Measurements from ENCODE around the gene BRD3OS.
A peak's percentile ranks its signal among the peaks of the same experiment; 100 is the strongest.
"Not testable (repeated sequence)": the region's sequence is repeated elsewhere in the genome, so short reads cannot be mapped to it uniquely, and the experiment has no call there.

Gene BRD3OS

DNA sequence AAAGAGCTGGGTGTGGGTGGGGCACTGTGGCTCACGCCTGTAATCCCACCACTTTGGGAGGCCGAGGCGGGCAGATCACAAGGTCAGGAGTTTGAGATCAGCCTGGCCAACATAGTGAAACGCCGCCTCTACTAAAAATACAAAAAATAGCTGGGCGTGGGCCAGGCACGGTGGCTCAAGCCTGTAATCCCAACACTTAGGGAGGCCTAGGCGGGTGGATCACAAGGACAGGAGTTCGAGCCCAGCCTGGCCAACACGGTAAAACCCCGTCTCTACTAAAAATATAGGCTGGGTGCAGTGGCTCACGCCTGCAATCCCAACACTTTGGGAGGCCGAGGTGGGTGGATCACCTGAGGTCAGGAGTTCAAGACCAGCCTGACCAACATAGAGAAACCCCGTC lies 36.5 kb upstream of the BRD3OS start:
- not testable (repeated sequence) for DNase-seq (ENCODE audit: low read depth)

DNA sequence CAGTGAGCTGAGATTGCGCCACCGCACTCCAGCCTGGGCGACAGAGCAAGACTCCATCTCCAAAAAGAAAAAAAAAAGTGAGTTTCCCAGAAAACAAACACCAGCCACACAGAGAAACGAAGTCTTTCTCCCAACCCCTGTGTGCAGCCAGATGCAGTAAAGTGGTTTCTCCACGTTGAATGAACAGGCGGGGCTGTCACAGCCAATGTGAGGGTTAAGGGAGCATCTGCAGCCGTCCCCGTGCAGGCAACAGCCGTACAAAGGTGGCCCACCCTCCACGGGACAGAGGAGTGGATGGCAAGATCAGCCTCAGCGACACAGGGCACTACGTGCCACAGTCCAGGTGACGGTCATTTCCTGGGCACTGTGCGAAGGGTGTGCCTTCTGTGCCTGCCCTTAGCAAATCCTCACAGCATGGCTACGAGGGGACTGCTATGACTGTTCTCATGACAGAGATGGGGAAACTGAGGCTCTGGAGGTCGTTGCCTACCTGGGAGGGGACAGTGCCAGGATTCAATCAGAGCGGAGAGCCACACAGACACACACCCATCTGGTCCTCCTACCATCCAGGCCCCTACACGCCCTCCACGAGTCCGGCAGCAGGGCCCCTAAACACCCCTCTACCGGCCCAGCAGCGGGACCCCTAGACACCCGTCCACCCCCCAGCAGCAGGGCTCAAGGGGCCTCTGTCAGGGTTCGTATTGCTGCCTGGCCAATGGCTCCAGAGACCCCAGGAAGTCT lies 35.5 kb upstream of the BRD3OS start:
- no peak for DNase-seq (ENCODE audit: low read depth)

DNA sequence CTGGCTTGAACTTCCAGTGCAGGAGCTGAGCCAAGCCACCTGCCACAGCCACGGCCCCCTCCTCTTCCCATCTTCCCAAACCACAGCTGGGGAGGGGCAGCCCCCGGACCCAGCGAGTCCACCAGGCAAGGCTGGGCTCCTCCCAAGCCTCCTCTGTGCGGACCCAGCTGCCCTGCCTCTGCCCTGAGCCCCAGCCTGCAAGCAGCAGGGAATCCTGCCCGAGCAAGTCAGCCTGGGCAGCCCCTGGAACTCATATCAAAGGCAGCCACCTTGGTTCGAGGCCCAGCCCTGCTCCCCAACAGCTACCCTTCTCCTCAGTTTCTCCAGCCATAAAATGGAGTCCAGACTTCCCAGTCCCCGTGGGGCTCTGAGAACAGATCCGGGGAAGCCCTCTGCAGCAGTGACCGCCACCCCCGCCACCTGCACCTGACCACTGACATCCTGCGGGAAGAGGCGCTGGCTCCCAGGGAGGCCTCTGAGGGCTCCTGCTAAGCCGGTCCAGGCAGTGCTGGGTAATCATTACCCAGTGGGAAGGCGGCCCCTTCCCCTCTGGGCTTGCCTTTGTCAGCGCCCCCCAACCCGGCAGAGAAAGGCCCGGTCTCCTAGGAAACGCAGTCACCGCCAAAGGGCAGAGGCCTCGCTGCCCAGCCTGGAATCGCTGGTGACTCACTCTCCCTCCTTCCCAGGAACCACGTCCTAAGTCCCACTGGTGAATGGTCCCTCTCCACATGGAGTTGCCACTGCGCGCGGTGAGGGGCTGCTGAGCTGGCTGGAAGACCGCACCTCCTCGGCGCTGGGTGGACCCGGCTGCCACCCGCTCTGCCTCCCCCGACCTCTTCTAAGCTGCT lies 34.7 kb upstream of the BRD3OS start:
- no peak for DNase-seq (ENCODE audit: low read depth)

DNA sequence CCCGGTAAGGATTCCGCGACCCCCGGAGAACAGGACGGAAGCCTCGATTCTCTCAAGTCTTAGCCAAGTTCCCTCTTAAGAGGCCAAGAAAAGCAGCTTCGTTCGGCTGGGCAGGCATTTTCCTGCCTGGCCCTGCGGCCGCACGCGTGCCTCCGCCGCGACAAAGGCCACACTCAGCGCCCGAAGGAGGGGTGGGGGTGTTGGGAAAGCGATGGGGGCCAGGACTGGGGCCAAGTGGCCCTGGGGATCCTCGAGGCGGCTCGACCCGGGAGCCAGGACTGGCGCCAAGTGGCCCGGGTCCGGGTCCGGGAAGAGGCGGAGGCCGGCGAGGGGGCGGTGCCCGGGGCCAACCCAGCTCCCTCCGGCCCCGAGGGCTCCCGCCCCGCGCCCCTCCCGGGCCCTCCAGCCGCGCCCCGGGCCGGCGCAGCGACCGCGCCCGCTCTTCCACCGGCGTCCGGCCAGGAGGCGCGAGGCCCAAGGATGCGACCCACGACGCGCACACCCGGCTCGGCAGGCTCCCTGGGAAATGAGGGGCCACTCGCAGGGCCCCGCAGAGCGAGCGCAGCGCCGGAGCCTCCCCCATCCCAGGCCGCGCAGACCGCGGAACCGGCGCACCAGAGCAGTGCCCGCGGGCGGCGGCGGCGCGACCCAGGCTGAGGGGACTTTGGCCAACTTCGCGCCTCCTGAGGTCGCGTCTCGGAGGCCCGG lies 33.9 kb upstream of the BRD3OS start:
- DNase-seq (ENCODE audit: low read depth): no peak

DNA sequence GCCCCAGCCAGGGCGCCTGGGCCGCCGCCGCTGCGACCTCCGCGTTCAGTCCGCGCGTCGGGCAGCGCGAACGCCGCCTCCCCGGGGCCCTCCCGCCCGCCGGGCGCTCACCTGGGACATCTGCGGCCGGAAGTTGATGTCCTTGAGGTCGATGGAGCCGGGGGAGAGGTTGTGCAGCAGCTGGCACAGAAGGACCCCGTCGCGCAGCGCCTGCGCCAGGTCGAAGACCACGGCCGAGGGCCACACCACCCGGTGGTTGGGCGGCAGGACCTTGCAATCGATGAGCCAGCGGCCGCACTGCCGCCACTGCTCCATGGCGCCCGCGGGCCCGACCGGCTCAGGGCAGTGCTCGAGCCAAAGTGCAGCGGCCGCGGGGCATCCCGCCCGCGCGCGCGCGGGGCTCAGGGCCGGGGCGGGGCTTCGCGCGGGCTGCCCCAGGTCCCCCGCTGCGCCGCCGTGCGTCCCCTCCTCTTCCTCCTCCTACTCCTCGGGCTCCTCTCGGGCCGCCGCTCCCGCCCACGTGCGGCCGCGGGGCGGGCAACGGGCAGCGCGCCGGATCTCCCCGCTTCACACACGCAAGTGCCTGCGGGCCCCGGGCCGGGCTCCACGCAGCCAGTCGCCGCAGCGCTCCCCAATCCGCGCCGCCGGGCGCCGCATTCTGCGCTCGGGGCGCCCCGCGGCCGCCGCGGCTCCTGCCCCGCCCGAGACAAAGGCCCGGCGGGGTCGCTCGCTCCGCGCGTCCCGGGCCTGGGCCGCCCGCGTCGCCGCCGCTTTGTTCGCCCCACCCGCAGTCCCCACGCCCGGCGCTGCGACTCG lies 33.1 kb upstream of the BRD3OS start, which contains the start of gene VAV2:
Gene VAV2 (minus strand): TSS at position 361 of the 816 bp plus-strand sequence. CDS start 46 bp downstream, at position 315.
- no peak for DNase-seq (ENCODE audit: low read depth)

DNA sequence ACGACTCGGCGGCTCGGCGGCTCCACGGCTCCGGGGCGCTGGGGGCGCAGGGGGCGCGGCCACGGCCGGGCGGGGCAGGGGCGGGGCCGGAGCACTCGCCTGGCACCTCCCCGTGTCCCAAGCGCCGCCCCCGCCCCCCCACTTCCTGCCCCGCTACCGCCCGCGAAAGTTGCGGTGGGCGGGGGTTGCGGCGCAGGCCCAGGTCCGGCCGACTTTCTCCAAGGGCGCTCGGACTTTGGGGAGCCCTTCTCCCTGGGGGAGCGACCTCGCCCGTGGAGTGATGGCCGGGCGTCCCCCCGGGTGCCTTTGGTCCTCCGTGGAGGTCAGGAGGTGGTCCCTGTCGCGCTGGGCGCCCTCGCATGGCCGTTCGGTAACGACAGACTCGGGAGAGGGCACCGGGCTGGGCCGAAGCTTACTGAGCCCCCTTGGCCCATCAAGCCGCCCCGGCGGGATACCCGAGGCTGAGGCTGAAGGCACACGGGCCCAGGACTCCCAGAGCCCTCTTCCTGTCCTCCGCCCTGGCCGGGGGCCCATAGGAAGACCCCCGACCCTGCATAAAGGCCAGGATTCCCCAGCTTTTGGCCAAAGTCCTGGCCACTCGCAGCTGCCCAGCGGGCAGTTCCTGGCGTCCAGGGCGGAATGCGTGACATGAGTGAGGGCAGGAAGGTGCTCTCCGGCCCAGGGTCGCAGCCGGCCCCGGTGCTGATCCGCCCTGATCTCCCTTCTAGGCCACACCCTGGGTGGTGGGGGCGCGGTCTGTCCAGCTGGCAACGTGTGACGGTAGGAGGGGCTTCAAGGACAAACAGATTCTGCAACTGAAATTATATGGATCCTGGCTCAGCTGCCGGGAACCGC lies 32.3 kb upstream of the BRD3OS start:
- DNase-seq (ENCODE audit: low read depth): peak; percentile 65

DNA sequence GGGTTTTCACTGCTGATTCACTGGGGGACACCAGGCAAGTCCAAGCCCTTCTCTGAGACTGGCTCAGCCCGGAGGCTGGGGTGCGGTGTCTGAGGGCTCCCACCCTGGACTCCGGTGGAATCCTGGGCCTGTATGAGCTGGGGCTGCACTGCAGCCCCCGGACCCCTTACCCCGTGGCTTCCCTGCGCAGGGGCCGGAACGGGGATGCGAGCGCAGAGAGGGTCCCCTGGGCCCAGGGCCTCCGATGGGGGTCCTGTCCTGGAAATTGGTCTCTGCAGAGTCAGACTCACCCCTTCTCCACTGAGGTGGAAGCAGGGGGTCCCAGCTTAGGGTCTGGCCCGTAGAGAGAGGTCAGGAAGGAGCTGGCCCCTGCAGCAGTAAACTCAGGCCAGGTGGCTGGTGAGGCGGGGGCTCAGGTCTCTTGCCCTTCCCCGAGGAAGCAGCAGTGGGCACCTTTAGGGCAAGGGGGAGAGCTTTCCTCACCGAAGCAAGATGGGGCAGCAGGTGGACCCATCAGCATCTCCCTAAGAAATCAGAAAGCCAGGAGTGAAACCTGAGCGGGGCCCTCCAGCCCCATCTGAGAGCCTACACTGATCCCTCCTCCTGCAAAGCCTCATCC lies 31.5 kb upstream of the BRD3OS start:
- no peak for DNase-seq (ENCODE audit: low read depth)

DNA sequence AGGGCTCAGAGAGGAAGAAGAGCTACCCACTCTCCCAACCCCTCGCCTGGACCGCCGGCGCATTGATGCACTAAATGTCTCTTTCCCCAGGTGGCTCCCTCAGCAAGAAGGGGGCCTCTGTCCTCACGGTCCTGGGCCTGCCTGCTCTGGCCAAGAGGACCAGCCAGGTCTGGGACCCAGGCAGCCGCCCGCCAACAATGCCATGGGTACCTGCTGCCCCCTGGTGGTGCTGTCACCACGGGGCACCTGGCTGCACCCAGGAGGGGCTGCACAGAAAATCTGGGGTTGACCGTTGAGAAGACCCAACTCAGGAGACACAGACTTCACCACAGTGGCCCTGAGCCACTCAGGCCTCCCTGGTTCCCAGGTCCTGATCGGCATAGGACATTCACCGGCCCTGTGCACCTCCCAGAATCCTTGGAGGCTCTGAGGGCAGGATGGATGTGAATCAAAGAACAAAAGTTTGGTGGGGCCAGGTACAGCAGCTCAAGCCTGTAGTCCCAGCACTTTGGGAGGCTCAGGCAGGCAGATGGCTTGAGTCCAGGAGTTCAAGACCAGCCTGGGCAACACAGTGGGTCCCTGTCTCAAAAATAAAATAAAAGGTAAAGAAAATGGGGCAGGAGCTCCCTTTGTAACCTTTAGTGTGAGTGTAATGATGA lies 30.8 kb upstream of the BRD3OS start:
- peak; percentile 66 for DNase-seq (ENCODE audit: low read depth)

DNA sequence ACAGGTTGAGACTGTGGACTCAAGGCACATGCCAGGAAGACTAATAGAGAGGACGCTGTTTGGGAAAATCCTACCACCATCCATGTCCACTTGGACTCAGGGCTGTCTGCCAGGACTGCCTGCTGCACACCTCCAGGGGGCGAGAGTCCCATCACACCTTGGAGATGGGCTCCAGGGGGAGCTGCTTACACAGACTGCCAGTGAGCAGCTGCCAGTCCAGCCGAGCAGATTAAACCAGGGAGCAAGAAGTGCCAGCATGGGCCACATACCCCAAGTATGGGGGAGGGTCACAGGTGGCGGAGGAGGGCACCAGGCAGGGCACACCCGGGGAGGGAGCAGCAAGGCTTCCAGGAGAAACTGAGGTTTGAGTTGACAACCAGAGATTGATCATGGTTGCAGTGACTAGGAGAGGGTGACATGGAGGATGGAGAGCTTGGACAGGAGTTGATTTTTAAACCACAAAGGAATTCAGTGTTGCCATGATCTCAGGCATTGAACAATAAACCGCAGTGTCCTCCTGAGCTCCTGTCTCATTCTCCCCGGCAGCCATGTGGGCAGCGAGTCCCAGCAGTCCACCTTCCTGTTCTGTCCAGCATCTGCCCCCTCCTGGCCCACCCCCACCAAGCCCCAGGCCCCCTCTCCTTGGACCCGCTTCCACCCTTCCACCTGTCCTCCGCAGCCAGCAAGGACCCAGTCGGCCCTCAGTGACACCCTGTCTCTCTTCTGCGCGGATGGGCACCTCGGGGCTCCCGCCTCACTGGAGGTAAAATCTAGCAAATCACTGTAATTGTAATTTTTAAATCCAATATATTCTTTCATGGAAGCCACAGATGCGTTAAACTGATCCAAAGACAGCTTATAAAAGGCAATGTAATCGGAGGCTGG lies 30.0 kb upstream of the BRD3OS start:
- DNase-seq (ENCODE audit: low read depth): no peak

DNA sequence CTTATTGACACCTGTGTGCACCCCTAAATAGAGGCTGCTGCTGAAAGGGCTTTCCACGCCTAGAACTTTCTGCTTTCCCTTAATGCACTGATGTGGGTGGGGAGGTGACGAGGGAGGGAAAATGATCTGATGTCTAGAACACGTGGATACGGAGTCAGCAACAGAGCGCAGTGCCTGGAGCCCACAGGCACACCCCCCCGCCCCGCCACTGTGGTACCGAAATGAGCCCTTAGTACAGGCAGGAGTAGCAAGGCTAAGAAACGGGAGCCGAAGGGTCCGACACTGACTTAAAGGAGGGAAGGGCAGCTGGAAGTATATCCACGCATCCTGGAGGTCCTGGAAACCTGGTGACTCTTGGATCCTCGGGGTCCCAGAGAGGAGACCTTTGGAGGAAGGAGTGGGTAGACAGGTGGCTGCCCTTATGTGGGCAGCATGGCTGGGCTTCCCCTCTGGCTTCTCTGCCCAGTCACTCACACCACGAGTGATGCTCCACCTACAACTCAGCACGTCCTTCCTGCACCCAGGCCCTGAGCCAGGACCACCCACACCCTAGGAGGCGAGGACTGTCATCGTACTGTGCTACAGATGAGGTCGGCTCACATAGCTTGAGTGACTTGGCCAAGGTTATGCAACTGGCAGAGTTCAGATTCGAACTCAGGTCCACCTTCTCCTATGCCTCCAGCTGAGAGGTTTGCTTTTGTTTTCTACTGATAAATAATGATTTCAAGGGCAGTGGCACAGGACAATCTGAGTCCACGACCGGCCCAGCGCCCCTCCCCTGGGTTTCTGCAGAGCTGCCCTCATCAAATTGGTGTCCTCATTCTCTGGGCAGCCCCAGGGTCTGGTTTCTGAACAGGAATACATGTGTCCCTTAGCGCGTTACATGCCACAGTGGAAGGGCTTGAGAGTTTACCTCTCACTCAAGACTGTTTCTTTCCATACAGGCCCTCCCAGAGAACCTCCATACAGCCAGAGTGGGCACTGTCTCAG lies 28.5 kb upstream of the BRD3OS start:
- DNase-seq (ENCODE audit: low read depth): no peak

DNA sequence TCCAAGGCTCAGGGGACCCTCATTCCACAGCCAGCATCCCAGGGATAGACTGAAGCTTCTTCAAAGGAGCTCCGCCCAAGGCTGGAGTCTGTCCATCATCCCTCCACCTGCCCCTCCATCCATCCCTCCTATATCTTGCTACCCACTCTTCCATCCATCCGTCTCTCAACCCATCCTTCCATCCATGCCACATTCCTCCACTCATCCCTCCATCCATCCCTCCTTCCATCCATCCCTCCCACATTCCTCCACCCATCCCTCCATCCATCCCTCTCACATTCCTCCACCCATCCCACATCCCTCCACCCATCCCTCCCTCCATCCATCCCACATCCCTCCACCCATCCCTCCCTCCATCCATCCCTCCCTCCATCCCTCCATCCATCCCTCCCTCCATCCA lies 27.7 kb upstream of the BRD3OS start:
- DNase-seq (ENCODE audit: low read depth): no peak

DNA sequence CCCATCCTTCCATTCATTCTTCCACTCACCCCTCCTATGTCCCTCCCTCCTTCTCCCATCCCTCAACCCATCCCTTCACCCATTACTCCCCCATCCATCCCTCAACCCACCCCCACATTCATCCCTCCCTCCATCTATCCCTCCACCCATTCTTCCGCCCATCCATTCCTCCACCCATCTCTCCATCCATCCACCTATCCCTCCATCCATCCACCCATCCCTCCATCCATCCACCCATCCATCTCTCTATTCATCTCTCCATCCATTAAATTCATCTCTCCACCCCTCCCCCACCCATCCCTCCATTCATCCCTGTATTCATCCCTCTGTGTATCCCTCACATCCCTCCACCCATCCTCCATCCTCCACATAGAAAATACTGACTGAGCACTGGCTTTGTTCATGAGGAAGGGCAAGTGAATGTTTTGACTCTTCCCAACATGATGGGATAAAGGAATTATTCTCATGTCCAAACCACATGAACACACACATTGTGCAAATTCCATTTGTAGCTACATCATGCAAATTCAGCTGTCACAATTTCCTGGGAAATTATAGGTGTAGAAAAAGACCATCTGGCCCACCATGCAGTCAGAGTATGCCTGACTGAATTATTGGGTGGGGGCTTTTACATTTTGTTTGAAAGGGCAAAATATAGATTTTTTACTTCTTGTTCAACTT lies 26.2 kb upstream of the BRD3OS start:
- no peak for DNase-seq (ENCODE audit: low read depth)

DNA sequence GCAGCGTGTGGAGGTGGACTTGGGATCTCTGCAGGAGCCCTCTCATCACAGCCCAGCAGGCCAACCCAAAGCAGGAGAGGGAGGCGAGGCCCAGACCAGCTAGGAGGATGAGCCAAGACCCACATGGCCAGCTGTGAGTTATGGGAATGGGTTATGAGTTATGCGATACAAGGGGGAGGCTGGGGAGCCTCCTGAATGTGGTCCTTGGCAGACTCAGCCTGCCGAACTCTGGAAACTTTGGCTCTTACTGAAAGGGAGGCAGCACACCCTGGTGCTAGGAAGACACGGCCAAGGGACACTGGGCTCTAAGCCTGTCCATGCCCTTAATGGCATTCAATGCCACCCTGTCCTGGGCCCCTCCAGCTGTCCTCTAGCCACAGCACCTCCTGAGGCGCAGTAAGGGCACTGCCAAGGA lies 25.4 kb upstream of the BRD3OS start:
- DNase-seq (ENCODE audit: low read depth): no peak

DNA sequence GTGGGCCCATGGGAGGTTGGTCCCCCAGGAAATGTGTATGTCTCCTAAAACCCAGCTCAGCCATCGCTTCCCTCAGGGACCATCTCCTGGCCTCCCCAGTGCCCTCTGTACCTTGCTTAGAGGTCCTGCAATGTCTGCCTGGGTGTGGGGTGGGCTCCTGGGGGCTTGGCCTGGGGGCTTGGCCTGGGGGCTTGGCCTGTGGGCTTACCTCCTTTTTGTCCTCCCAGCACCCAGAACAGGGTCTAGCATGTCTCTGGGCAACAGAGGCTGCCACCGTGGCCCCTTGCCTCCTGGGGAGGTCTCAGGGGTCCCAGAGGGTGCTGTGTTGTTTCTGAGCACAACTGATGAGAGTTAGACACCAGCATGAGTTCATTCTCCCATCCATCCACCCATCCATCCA lies 22.5 kb upstream of the BRD3OS start:
- DNase-seq (ENCODE audit: low read depth): no peak

DNA sequence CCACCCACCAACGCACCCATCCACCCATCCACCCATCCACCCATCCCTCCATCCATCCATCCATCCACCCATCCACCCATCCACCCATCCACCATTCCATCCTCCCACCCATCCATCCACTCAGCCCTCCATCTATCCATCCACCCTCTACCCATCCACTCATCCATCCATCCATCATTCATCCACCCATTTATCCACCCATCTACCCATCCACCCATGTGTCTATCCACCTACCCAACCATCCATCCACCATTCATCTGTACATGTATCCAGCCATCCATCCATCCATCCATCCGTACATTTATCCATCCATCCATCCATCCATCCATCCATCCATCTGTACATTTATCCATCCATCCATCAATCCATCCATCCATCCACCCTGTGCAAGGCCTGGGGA lies 22.0 kb upstream of the BRD3OS start:
- DNase-seq (ENCODE audit: low read depth): no peak

DNA sequence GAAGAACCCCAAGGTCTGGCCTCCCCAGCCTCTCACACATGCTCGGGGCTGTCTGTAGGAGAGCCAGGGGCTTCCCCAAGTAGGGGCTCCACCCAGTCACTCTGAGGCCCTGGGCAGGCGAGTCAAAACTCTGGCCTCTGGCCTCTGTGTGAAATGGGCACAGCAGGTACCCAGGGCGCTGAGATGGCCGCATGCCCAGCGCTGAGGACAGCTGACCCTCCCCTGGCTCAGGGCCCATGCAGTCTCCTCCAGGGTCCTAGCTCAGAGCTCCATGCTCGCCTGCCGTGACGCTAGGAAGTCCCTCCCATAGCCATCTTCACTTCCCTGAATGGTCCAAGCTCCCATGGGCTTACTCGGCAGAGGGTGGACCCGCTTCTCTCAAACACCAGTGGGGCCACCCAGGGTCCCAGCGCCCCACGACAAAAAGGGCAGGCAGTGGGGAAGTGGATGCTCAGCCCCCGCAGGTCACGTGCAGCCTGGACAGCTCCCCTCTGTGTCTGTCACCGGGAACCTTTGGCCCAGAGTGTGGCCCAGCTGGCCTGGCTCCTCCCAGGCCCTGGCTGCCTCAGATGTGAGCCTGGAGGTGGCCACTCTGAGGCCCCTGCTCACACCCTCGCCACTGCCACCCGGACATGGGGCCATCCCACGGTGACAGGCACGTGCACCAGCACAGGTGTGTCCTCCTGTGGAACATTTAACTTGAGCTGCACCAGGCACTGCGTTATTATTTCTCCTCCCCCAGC lies 21.0 kb upstream of the BRD3OS start:
- DNase-seq (ENCODE audit: low read depth): no peak
